GM10248 (cell line): Measurements from ENCODE around the gene ABHD6.

ENCODE experiments used
- CTCF ChIA-PET: fragments of 300-600 bp; sonication (Branson Sonifier 250); formaldehyde crosslinking; extraction: SDS; loops from one replicate; lab custom pipeline; 2021; ENCODE audit warnings: antibody characterized with exemption; lab: Yijun Ruan, JAX
- POLR2A ChIA-PET: fragments of 350-650 bp; sonication (Branson Sonifier 250); formaldehyde crosslinking; extraction: SDS; loops from one replicate; lab custom pipeline; 2020; ENCODE audit warnings: antibody characterized with exemption; lab: Yijun Ruan, JAX
- DNase-seq: peaks from one replicate; pipeline ENCODE4 v3.0.0; 2012; ENCODE audit errors: extremely low spot score
- TF ChIP-seq, protein P1 (sequence below): IDR thresholded peaks from 2 replicates; pipeline ENCODE4 v1.5.1; 2012; ENCODE audit warnings: mild to moderate bottlenecking, low read depth; ENCODE audit errors: extremely low read depth, missing control alignments, control extremely low read depth

Gene ABHD6

DNA sequence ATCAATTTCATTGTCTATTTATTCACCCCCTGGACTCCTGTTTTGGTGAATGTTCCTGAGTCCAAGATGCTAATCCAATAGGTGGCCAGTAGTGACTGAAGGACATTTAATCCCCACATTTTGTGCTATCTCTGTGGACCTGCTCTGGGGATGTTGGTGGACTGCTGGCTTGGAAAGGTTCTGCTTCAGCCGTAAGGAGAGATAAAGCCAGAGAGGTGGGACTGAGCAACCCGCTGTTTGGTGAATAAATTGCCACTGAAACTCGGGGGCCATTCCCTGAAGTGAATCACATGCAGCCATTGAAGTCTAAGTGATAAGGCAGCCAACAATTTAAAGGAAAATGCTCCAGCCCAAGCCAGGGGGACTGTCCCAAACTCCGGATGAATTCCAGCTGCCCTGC lies 1.6 kb upstream of the ABHD6 start:
- POLR2A ChIA-PET, result interaction anchor here (0.6 kb wide), 1 partner anchor 44 kb away, joined by 5 read pairs; no protein-coding TSS in a partner anchor

GRCh38 chr3:58236527-58237237 lies 910 bp upstream of the ABHD6 start:
- ChIA-PET POLR2A (interaction anchor here (0.6 kb wide), 1 partner anchor 45 kb away, joined by 5 read pairs; no protein-coding TSS in a partner anchor), CTCF (interaction anchor here (0.7 to 14.1 kb wide), 5 partner anchors 19 to 229 kb away, joined by 3 to 188 read pairs (median 4); partner anchors contain the start of genes HTD2 and RPP14)
- TF ChIP-seq, protein P1, sequence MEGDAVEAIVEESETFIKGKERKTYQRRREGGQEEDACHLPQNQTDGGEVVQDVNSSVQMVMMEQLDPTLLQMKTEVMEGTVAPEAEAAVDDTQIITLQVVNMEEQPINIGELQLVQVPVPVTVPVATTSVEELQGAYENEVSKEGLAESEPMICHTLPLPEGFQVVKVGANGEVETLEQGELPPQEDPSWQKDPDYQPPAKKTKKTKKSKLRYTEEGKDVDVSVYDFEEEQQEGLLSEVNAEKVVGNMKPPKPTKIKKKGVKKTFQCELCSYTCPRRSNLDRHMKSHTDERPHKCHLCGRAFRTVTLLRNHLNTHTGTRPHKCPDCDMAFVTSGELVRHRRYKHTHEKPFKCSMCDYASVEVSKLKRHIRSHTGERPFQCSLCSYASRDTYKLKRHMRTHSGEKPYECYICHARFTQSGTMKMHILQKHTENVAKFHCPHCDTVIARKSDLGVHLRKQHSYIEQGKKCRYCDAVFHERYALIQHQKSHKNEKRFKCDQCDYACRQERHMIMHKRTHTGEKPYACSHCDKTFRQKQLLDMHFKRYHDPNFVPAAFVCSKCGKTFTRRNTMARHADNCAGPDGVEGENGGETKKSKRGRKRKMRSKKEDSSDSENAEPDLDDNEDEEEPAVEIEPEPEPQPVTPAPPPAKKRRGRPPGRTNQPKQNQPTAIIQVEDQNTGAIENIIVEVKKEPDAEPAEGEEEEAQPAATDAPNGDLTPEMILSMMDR, result no peak
- no peak for DNase-seq

More for the DNA sequence above, 1.6 kb upstream of the ABHD6 start:
- TF ChIP-seq, protein P1, result no peak
- CTCF ChIA-PET, result interaction anchor here (0.7 to 14.1 kb wide), 3 partner anchors 19 to 229 kb away, joined by 3 to 188 read pairs (median 3); no protein-coding TSS in a partner anchor
- DNase-seq, result no peak

- POLR2A ChIA-PET, result no interaction called here
- DNase-seq, result peak; percentile 38
- CTCF ChIA-PET, result interaction anchor here (0.6 to 14.1 kb wide), 9 partner anchors 13 to 311 kb away, joined by 3 to 188 read pairs (median 3); partner anchors contain the start of genes HTD2 and RPP14
- TF ChIP-seq, protein P1, result no peak
Observed at GRCh38 chr3:58237941-58238681, 519 bp downstream of the ABHD6 start.

DNA sequence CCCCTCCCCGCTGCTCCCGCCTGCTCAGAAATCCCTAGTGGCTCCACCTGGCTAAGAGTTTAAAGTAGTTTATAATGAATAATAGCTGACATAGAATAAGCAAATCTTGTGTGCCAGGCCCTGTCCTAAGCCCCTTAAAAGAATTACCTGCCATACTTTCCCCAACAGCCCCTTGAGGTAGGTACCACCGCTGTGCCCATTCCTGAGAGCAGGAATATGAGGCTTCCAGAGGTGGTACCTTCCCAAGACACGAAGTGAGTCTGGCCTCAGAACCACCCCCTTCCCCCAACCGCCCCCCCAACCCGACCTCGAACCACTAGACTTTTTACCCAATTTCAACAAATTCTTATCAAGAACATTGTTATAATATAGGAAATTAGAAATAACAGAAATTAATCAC lies 1.2 kb downstream of the ABHD6 start:
- ChIA-PET POLR2A (no interaction called here), CTCF (interaction anchor here (0.7 to 14.1 kb wide), 9 partner anchors 8 to 68 kb away, joined by 3 to 188 read pairs (median 5); partner anchors contain the start of genes HTD2 and RPP14)
- no peak for DNase-seq
- TF ChIP-seq, protein P1, result no peak

GRCh38 chr3:58241306-58242044 lies 3.9 kb downstream of the ABHD6 start:
- ChIA-PET POLR2A (no interaction called here), CTCF (interaction anchor here (0.7 to 3.6 kb wide), 7 partner anchors 8 to 65 kb away, joined by 3 to 13 read pairs (median 4); partner anchors contain the start of genes HTD2 and RPP14)
- TF ChIP-seq, protein P1, result no peak
- no peak for DNase-seq
